Activated T-helper 2 cell treated with anti-CD3 and anti-CD28 coated beads, Interferon-gamma antibody, Interleukin-2, Interleukin-4, amounts not matched to agents 10 μg/mL and 5 μg/mL and 100 μg/mL, durations not matched to agents 14 hours and 24 hours and 36 hours (primary cell): ENCODE data around the gene CATSPER4. TPM values are rescaled to one million over a fixed set of nuclear protein-coding genes. Genes with fewer than 3 reads are reported as not detected.

Experiments used
- DNase-seq: peaks from one replicate; pipeline ENCODE4 v3.0.0; 2021; ENCODE audit warnings: low spot score
- H3K27ac Mint-ChIP-seq: one replicate; pipeline ENCODE4 v1.8.0; 2021; ENCODE audit warnings: mixed read lengths
- H3K27me3 Mint-ChIP-seq: one replicate; pipeline ENCODE4 v1.8.0; 2021; ENCODE audit warnings: low read depth, mixed read lengths
- H3K36me3 Mint-ChIP-seq: one replicate; pipeline ENCODE4 v1.8.0; 2021; ENCODE audit warnings: low read depth, mixed read lengths
- H3K4me1 Mint-ChIP-seq: one replicate; pipeline ENCODE4 v1.8.0; 2021; ENCODE audit warnings: low read depth, mixed read lengths
- H3K4me3 Mint-ChIP-seq: one replicate; pipeline ENCODE4 v1.8.0; 2021; ENCODE audit warnings: low read depth, mild to moderate bottlenecking, moderate library complexity, mixed read lengths
- H3K9me3 Mint-ChIP-seq: one replicate; pipeline ENCODE4 v1.8.0; 2021; ENCODE audit warnings: mixed read lengths
- intact Hi-C: fragments of 100-400 bp; cut with micrococcal nuclease; formaldehyde crosslinking; loops from one replicate; pipeline ENCODE4 v1.15.1; 2023
- total RNA-seq: library from RNA; stranded (reverse); gene quantifications from 2 replicates; pipeline ENCODE4 v1.2.3, GENCODE V29; 2022

The CATSPER4 gene
- total RNA-seq, 1 donor from 2014 or later: not detected

GRCh38 chr1:26189331-26189730 is 1.1 kb upstream of the CATSPER4 start:
- no peak for DNase-seq
- Mint-ChIP-seq H3K36me3 (no peaks in the 10 kb centered on the region), H3K4me3 (no peak overlapping the region), H3K27ac (no peak overlapping the region), H3K27me3 (no peaks in the 10 kb centered on the region), H3K9me3 (no peaks in the 10 kb centered on the region), H3K4me1 (peaks cover 15% of the 10 kb centered on the region)
- intact Hi-C loops: no loop called here

- Mint-ChIP-seq H3K4me1 (peaks cover 15% of the 10 kb centered on the region), H3K4me3 (no peak overlapping the region), H3K9me3 (no peaks in the 10 kb centered on the region), H3K27ac (no peak overlapping the region), H3K36me3 (no peaks in the 10 kb centered on the region), H3K27me3 (no peaks in the 10 kb centered on the region)
- intact Hi-C loops: no loop called here
- no peak for DNase-seq
These were observed 589 bp upstream of the CATSPER4 start for GRCh38 chr1:26189751-26190275.

GRCh38 chr1:26191739-26192138 is 1.3 kb downstream of the CATSPER4 start:
- Mint-ChIP-seq H3K27me3 (peaks cover 2% of the 10 kb centered on the region), H3K27ac (peak overlapping the region; percentile 62), H3K4me3 (peak overlapping the region; percentile 13), H3K36me3 (no peaks in the 10 kb centered on the region), H3K4me1 (peaks cover 15% of the 10 kb centered on the region), H3K9me3 (no peaks in the 10 kb centered on the region)
- DNase-seq: no peak
- intact Hi-C loops: no loop called here

GRCh38 chr1:26195805-26196204 is 5.4 kb downstream of the CATSPER4 start:
- intact Hi-C loops: no loop called here
- Mint-ChIP-seq H3K9me3 (no peaks in the 10 kb centered on the region), H3K27me3 (peaks cover 2% of the 10 kb centered on the region), H3K27ac (no peak overlapping the region), H3K4me1 (peaks cover 23% of the 10 kb centered on the region), H3K4me3 (no peak overlapping the region), H3K36me3 (no peaks in the 10 kb centered on the region)
- no peak for DNase-seq

- no peak overlapping the region for H3K4me3 Mint-ChIP-seq
- no peak for DNase-seq
- H3K27ac Mint-ChIP-seq: no peak overlapping the region
- H3K4me1 Mint-ChIP-seq: peaks cover 27% of the 10 kb centered on the region
- intact Hi-C loops: no loop called here
- H3K27me3 Mint-ChIP-seq: peaks cover 2% of the 10 kb centered on the region
- H3K9me3 Mint-ChIP-seq: no peaks in the 10 kb centered on the region
- H3K36me3 Mint-ChIP-seq: no peaks in the 10 kb centered on the region
These were observed 6.9 kb downstream of the CATSPER4 start for GRCh38 chr1:26197301-26197700.

- DNase-seq: no peak
- intact Hi-C loops: no loop called here
- Mint-ChIP-seq H3K36me3 (no peaks in the 10 kb centered on the region), H3K4me1 (peaks cover 31% of the 10 kb centered on the region), H3K4me3 (no peak overlapping the region), H3K27ac (no peak overlapping the region), H3K27me3 (peaks cover 2% of the 10 kb centered on the region), H3K9me3 (no peaks in the 10 kb centered on the region)
These were observed 7.4 kb downstream of the CATSPER4 start for GRCh38 chr1:26197813-26198212.

GRCh38 chr1:26200413-26200812 is 10.0 kb downstream of the CATSPER4 start:
- H3K9me3 Mint-ChIP-seq: no peaks in the 10 kb centered on the region
- no peak overlapping the region for H3K4me3 Mint-ChIP-seq
- H3K4me1 Mint-ChIP-seq: peaks cover 31% of the 10 kb centered on the region
- no peak overlapping the region for H3K27ac Mint-ChIP-seq
- no peaks in the 10 kb centered on the region for H3K27me3 Mint-ChIP-seq
- H3K36me3 Mint-ChIP-seq: no peaks in the 10 kb centered on the region
- intact Hi-C loops: no loop called here
- no peak for DNase-seq

GRCh38 chr1:26203642-26204318 is 13.4 kb downstream of the CATSPER4 start:
- Mint-ChIP-seq H3K27me3 (no peaks in the 10 kb centered on the region), H3K4me1 (peaks cover 31% of the 10 kb centered on the region), H3K36me3 (no peaks in the 10 kb centered on the region), H3K9me3 (no peaks in the 10 kb centered on the region), H3K4me3 (no peak overlapping the region), H3K27ac (no peak overlapping the region)
- no peak for DNase-seq
- intact Hi-C loops: no loop called here

GRCh38 chr1:26210147-26210870 is 19.9 kb downstream of the CATSPER4 start:
- no peaks in the 10 kb centered on the region for H3K9me3 Mint-ChIP-seq
- H3K27me3 Mint-ChIP-seq: peaks cover 21% of the 10 kb centered on the region
- intact Hi-C loops: no loop called here
- H3K4me3 Mint-ChIP-seq: no peak overlapping the region
- H3K36me3 Mint-ChIP-seq: no peaks in the 10 kb centered on the region
- H3K4me1 Mint-ChIP-seq: no peaks in the 10 kb centered on the region
- no peak for DNase-seq
- H3K27ac Mint-ChIP-seq: no peak overlapping the region

GRCh38 chr1:26212726-26213125 is 22.3 kb downstream of the CATSPER4 start:
- H3K9me3 Mint-ChIP-seq: no peaks in the 10 kb centered on the region
- intact Hi-C loops: no loop called here
- no peak overlapping the region for H3K4me3 Mint-ChIP-seq

GRCh38 chr1:26213335-26213905 is 23.0 kb downstream of the CATSPER4 start:
- no peaks in the 10 kb centered on the region for H3K36me3 Mint-ChIP-seq
- intact Hi-C loops: no loop called here
- no peak overlapping the region for H3K27ac Mint-ChIP-seq
- no peak overlapping the region for H3K4me3 Mint-ChIP-seq
- H3K27me3 Mint-ChIP-seq: peaks cover 24% of the 10 kb centered on the region
- no peaks in the 10 kb centered on the region for H3K9me3 Mint-ChIP-seq
- no peaks in the 10 kb centered on the region for H3K4me1 Mint-ChIP-seq
- DNase-seq: no peak

More at GRCh38 chr1:26212726-26213125, 22.3 kb downstream of the CATSPER4 start:
- no peaks in the 10 kb centered on the region for H3K36me3 Mint-ChIP-seq
- no peaks in the 10 kb centered on the region for H3K4me1 Mint-ChIP-seq
- H3K27ac Mint-ChIP-seq: no peak overlapping the region
- no peak for DNase-seq
- peaks cover 24% of the 10 kb centered on the region for H3K27me3 Mint-ChIP-seq

GRCh38 chr1:26215246-26215645 is 24.8 kb downstream of the CATSPER4 start:
- H3K4me1 Mint-ChIP-seq: no peaks in the 10 kb centered on the region
- peaks cover 21% of the 10 kb centered on the region for H3K27me3 Mint-ChIP-seq
- no peak overlapping the region for H3K27ac Mint-ChIP-seq
- no peaks in the 10 kb centered on the region for H3K36me3 Mint-ChIP-seq
- no peak overlapping the region for H3K4me3 Mint-ChIP-seq
- intact Hi-C loops: no loop called here
- DNase-seq: no peak
- H3K9me3 Mint-ChIP-seq: no peaks in the 10 kb centered on the region

- DNase-seq: no peak
These were observed 28.6 kb downstream of the CATSPER4 start for GRCh38 chr1:26218906-26219494.

More at GRCh38 chr1:26218906-26219494, 28.6 kb downstream of the CATSPER4 start:
- H3K4me1 Mint-ChIP-seq: no peaks in the 10 kb centered on the region
- no peaks in the 10 kb centered on the region for H3K36me3 Mint-ChIP-seq
- H3K27me3 Mint-ChIP-seq: peaks cover 20% of the 10 kb centered on the region
- no peak overlapping the region for H3K27ac Mint-ChIP-seq
- no peaks in the 10 kb centered on the region for H3K9me3 Mint-ChIP-seq
- H3K4me3 Mint-ChIP-seq: no peak overlapping the region
- intact Hi-C loops: no loop called here
